A549 (cell line): Measurements from ENCODE around the gene GRIK2. TPM values are rescaled to one million over a fixed set of nuclear protein-coding genes. Genes with fewer than 3 reads are reported as not detected.

Experiments used
- ATAC-seq, 2 experiments: fragments of 200-7000 bp in 1 of 2; fragments of >200 bp in 1 of 2; cut with Nextera tagmentation in 1 of 2; cut with Tn5 transposase in 1 of 2; 3 replicates each; pipeline versions ENCODE4 v1.8.0 to v1.9.1; 2018 to 2020; ENCODE audit warnings: mild to moderate bottlenecking in 1 of 2, moderate library complexity in 1 of 2
- CTCF ChIA-PET: fragments of 300-600 bp; sonication (Branson Sonifier 250); formaldehyde crosslinking; extraction: SDS; loops from one replicate; lab custom pipeline; 2021; ENCODE audit warnings: antibody characterized with exemption, inconsistent platforms; lab: Yijun Ruan, JAX
- POLR2A ChIA-PET: fragments of 350-600 bp; formaldehyde crosslinking; extraction: SDS; loops from one replicate; lab custom pipeline; 2021; ENCODE audit warnings: antibody characterized with exemption, inconsistent platforms; lab: Yijun Ruan, JAX
- DNase-seq, 2 experiments: peaks; one replicate each; pipeline versions ENCODE4 v3.0.0 to v3.0.0-alpha.2; 2011 to 2016; ENCODE audit warnings: low read depth in 1 of 2, low spot score in 1 of 2
- FAIRE-seq: peaks from 2 replicates; lab custom pipeline; 2011; peaks lifted over from hg19 to GRCh38; lab: Jason Lieb, UNC
- H3K27ac ChIP-seq, 2 experiments: fragments of >200 bp; sonication (Bioruptor Twin); formaldehyde crosslinking; 3 replicates each; pipeline ENCODE4 v1.5.1; 2016 to 2017
- H3K4me1 ChIP-seq: fragments of >200 bp; sonication (Bioruptor Twin); formaldehyde crosslinking; 3 replicates; pipeline ENCODE4 v1.6.1; 2016
- H3K4me2 ChIP-seq: fragments of >200 bp; sonication (Bioruptor Twin); formaldehyde crosslinking; 3 replicates; pipeline ENCODE4 v1.6.1; 2016
- H3K4me3 ChIP-seq: fragments of >200 bp; sonication (Bioruptor Twin); formaldehyde crosslinking; 3 replicates; pipeline ENCODE4 v1.5.1; 2016
- H3K9me3 ChIP-seq: fragments of >200 bp; sonication (Bioruptor Twin); formaldehyde crosslinking; 3 replicates; pipeline ENCODE4 v1.6.1; 2016
- BHLHE40 ChIP-seq: IDR thresholded peaks from 2 replicates; pipeline ENCODE4 v1.6.1; 2012; ENCODE audit warnings: low read depth, low read length, inconsistent platforms
- CBX8 ChIP-seq: fragments of 200-600 bp; sonication (generic); IDR thresholded peaks from 2 replicates; pipeline ENCODE4 v1.6.1; 2016
- CEBPB ChIP-seq, 2 experiments: fragments of >200 bp in 1 of 2; sonication (Bioruptor Twin) in 1 of 2; formaldehyde crosslinking in 1 of 2; IDR thresholded peaks; 2 replicates each; pipeline ENCODE4 v1.6.1; 2012 to 2016
- EHF ChIP-seq: fragments of 250-450 bp; sonication (Bioruptor Pico); IDR thresholded peaks from 2 replicates; pipeline ENCODE4 v1.5.0; 2020; ENCODE audit warnings: mild to moderate bottlenecking
- EP300 ChIP-seq, 2 experiments: fragments of >200 bp; sonication (Bioruptor Twin); formaldehyde crosslinking; IDR thresholded peaks; 2 replicates in 1 of 2; 3 replicates in 1 of 2; pipeline ENCODE4 v1.6.1; 2016 to 2017
- FOXS1 ChIP-seq: fragments of 250-450 bp; sonication (Bioruptor Pico); IDR thresholded peaks from 2 replicates; pipeline ENCODE4 v1.5.0; 2020; ENCODE audit warnings: mild to moderate bottlenecking, moderate library complexity
- GATA3 ChIP-seq: IDR thresholded peaks from 2 replicates; pipeline ENCODE4 v1.6.1; 2012; ENCODE audit warnings: borderline replicate concordance
- HES2 ChIP-seq: fragments of >200 bp; sonication (Bioruptor Twin); formaldehyde crosslinking; IDR thresholded peaks from 2 replicates; pipeline ENCODE4 v1.6.1; 2016
- HEYL ChIP-seq: fragments of 250-450 bp; sonication (Bioruptor Pico); IDR thresholded peaks from 2 replicates; pipeline ENCODE4 v1.8.0; 2021; ENCODE audit warnings: mild to moderate bottlenecking, moderate library complexity
- HOXA7 ChIP-seq: fragments of 250-450 bp; sonication (Bioruptor Pico); IDR thresholded peaks from 2 replicates; pipeline ENCODE4 v1.5.0; 2020; ENCODE audit warnings: mild to moderate bottlenecking, moderate library complexity
- JUN ChIP-seq, 2 experiments: fragments of >200 bp; sonication (Bioruptor Twin); formaldehyde crosslinking; IDR thresholded peaks; 2 replicates in 1 of 2; 3 replicates in 1 of 2; pipeline ENCODE4 v1.6.1; 2016 to 2017
- JUNB ChIP-seq: fragments of >200 bp; sonication (Bioruptor Twin); formaldehyde crosslinking; IDR thresholded peaks from 2 replicates; pipeline ENCODE4 v1.6.1; 2016
- MAFK ChIP-seq: fragments of 450-650 bp; IDR thresholded peaks from 2 replicates; pipeline ENCODE4 v1.6.1; 2014; ENCODE audit not compliant: partially characterized antibody
- MAZ ChIP-seq: fragments of 150-350 bp; IDR thresholded peaks from 2 replicates; pipeline ENCODE4 v1.6.1; 2014; ENCODE audit warnings: antibody characterized with exemption, low read depth, low read length, borderline replicate concordance
- RARB ChIP-seq: fragments of 250-450 bp; sonication (Bioruptor Pico); IDR thresholded peaks from 2 replicates; pipeline ENCODE4 v1.8.0; 2021; ENCODE audit warnings: mild to moderate bottlenecking, moderate library complexity
- REST ChIP-seq: fragments of 200-600 bp; sonication (generic); IDR thresholded peaks from 2 replicates; pipeline ENCODE4 v1.6.1; 2016; ENCODE audit warnings: antibody characterized with exemption, mild to moderate bottlenecking, moderate library complexity
- TFCP2L1 ChIP-seq: fragments of 250-450 bp; sonication (Bioruptor Pico); IDR thresholded peaks from 2 replicates; pipeline ENCODE4 v1.5.0; 2021; ENCODE audit warnings: mild to moderate bottlenecking
- TP53 ChIP-seq: fragments of 250-450 bp; sonication (Bioruptor Pico); IDR thresholded peaks from 2 replicates; pipeline ENCODE4 v1.5.0; 2021; ENCODE audit warnings: mild to moderate bottlenecking, moderate library complexity
- USF2 ChIP-seq: fragments of 450-650 bp; IDR thresholded peaks from 2 replicates; pipeline ENCODE4 v1.6.1; 2014; ENCODE audit warnings: antibody characterized with exemption
- ZSCAN20 ChIP-seq: fragments of 250-450 bp; sonication (Bioruptor Pico); IDR thresholded peaks from 2 replicates; pipeline ENCODE4 v1.8.0; 2022; ENCODE audit warnings: mild to moderate bottlenecking, moderate library complexity
- WGBS: methylation state at CpG from one replicate; pipeline ENCODE4 v1.1.6; 2017; ENCODE audit errors: missing lambda C conversion rate; 5-methylcytosine and 5-hydroxymethylcytosine counted together
- polyA plus RNA-seq, 4 experiments: library from polyadenylated mRNA; depleted of rRNA in 3 of 4; stranded (reverse); fragments of >200 nt; fragmentation: RNase III in 1 of 4; extraction: RNeasy Plus Mini Kit Qiagen cat#74134 plus additional on column Dnase treatment in 1 of 4; gene quantifications; 2 replicates in 3 of 4; 3 replicates in 1 of 4; pipeline ENCODE4 v1.2.3, GENCODE V29; 2011 to 2017
- TF ChIP-seq, protein P1 (sequence below): fragments of 250-450 bp; sonication (Bioruptor Pico); IDR thresholded peaks from 2 replicates; pipeline ENCODE4 v1.5.0; 2021; ENCODE audit warnings: mild to moderate bottlenecking, moderate library complexity, borderline replicate concordance

The GRIK2 gene
- polyA plus RNA-seq, 2 of the 4 experiments (the other 2 are of a cell fraction), result 0.56 to 0.65 TPM

- WGBS, result 16% methylated on average over 2 of the region's 2 CpGs
- Histone ChIP-seq H3K9me3 (no peaks in the 10 kb centered on the region), H3K27ac (no peak overlapping the region), H3K4me2 (no peak overlapping the region), H3K4me3 (no peak overlapping the region), H3K4me1 (no peaks in the 10 kb centered on the region)
- no peak for ATAC-seq
- DNase-seq, result no peak
- no peak for TF ChIP-seq HEYL (CRISPR knock-in tag)
- no peak for TF ChIP-seq TP53 (CRISPR knock-in tag)
- TF ChIP-seq JUNB, result no peak
- TF ChIP-seq CEBPB (IDR thresholded peaks at IDR 0.05), result no peak
- no peak for TF ChIP-seq EHF
- TF ChIP-seq HES2, result no peak
- TF ChIP-seq MAZ, result no peak
- TF ChIP-seq, protein P1, sequence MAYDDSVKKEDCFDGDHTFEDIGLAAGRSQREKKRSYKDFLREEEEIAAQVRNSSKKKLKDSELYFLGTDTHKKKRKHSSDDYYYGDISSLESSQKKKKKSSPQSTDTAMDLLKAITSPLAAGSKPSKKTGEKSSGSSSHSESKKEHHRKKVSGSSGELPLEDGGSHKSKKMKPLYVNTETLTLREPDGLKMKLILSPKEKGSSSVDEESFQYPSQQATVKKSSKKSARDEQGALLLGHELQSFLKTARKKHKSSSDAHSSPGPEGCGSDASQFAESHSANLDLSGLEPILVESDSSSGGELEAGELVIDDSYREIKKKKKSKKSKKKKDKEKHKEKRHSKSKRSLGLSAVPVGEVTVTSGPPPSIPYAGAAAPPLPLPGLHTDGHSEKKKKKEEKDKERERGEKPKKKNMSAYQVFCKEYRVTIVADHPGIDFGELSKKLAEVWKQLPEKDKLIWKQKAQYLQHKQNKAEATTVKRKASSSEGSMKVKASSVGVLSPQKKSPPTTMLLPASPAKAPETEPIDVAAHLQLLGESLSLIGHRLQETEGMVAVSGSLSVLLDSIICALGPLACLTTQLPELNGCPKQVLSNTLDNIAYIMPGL, result no peak
- no peak for TF ChIP-seq HOXA7 (CRISPR knock-in tag)
- no peak for TF ChIP-seq BHLHE40
- no peak for TF ChIP-seq EP300 (IDR thresholded peaks at IDR 0.05)
- TF ChIP-seq USF2, result no peak
- TF ChIP-seq TFCP2L1 (CRISPR knock-in tag), result no peak
- no peak for TF ChIP-seq ZSCAN20
- TF ChIP-seq JUN (IDR thresholded peaks at IDR 0.05), result no peak
- TF ChIP-seq CBX8, result no peak
- no peak for TF ChIP-seq GATA3
- no peak for FAIRE-seq
- CTCF ChIA-PET, result no interaction called here
- POLR2A ChIA-PET, result no interaction called here
Observed at GRCh38 chr6:101522254-101522653, 128.7 kb downstream of the GRIK2 start.

DNA sequence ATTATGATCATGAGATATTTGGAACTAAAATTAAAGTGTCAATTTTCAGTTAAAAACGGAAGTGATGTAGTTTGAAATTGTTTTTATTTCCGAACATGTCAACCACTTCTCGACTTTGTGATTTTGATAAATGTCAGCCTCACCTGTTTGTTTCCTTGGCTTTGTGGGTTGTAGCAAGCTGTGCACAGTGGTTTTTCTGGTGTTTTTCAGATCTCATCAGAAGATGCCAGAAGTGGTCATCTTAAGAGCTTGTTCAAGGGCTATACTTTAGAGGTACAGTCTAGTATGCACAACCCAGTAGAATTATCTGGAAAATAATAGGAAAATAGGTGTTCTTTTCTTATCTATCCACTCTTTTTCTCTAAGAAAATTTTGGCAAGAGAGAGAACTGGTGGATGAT, 134.0 kb downstream of the GRIK2 start:
- 11% methylated on average over 3 of the region's 3 CpGs for WGBS

More for the DNA sequence above, 134.0 kb downstream of the GRIK2 start:
- Histone ChIP-seq H3K4me1 (no peaks in the 10 kb centered on the region), H3K4me3 (no peak overlapping the region), H3K9me3 (no peaks in the 10 kb centered on the region), H3K4me2 (no peak overlapping the region)
- DNase-seq, result no peak
- no peak for TF ChIP-seq HES2
- no peak for TF ChIP-seq RARB (CRISPR knock-in tag)
- no peak for TF ChIP-seq CBX8
- no peak for TF ChIP-seq REST
- TF ChIP-seq TFCP2L1 (CRISPR knock-in tag), result no peak
- no peak for TF ChIP-seq FOXS1
- TF ChIP-seq MAFK, result no peak
- TF ChIP-seq, all 56 proteins: peak for 0
- ATAC-seq (no peak), FAIRE-seq (no peak)
- no peak overlapping the region for H3K27ac ChIP-seq
- POLR2A ChIA-PET, result no interaction called here
- CTCF ChIA-PET, result no interaction called here
